PFSK-1 (cell line): ENCODE measurements around the gene SLX9.

Experiments used
- FOXP2 ChIP-seq: optimal IDR thresholded peaks from 2 replicates; pipeline ENCODE3; 2011; ENCODE audit warnings: borderline replicate concordance, control low read depth, inconsistent platforms; ENCODE audit not compliant: insufficient read depth; ENCODE audit errors: extremely low read length, extremely low read depth
- POLR2AphosphoS5 ChIP-seq: IDR thresholded peaks from 2 replicates; pipeline ENCODE4 v1.6.1; 2012; ENCODE audit warnings: low read depth, mild to moderate bottlenecking, control low read depth, low read length, moderate library complexity
- SIN3A ChIP-seq: IDR thresholded peaks from 2 replicates; pipeline ENCODE4 v1.6.1; 2012; ENCODE audit warnings: mild to moderate bottlenecking, low read length, moderate library complexity, borderline replicate concordance; ENCODE audit not compliant: insufficient read depth
- TAF1 ChIP-seq: IDR thresholded peaks from 2 replicates; pipeline ENCODE4 v1.6.1; 2012; ENCODE audit warnings: low read length, control low read depth, borderline replicate concordance; ENCODE audit not compliant: insufficient read depth
- TF ChIP-seq, protein P1 (sequence below), 2 experiments: IDR thresholded peaks; 2 replicates each; pipeline versions ENCODE4 v1.6.1 to v1.8.0; 2011 to 2012; ENCODE audit warnings: low read depth in 2 of 2, low read length in 2 of 2, control low read depth in 1 of 2, inconsistent platforms in 1 of 2, mild to moderate bottlenecking in 1 of 2, moderate library complexity in 1 of 2; ENCODE audit not compliant: insufficient read depth in 1 of 2

The SLX9 gene

DNA sequence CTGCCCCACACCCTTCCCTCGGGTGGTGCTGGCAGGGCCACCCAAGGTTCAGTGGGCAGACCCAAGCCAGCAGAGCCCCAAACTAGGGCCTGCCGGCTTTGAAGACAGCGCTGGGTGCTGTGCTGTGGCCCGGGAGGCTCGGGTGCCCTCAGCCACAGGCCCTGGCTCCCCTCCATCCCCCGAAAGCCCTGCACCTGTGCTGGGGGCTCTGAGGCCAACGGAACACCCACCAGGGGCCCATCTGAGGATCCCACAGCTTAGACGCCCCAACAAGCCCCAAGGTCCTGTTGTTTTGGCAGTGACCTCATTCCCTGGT is 27.7 kb upstream of the SLX9 start:
- no peak for TF ChIP-seq POLR2AphosphoS5
- no peak for TF ChIP-seq TAF1
- TF ChIP-seq, protein P1, sequence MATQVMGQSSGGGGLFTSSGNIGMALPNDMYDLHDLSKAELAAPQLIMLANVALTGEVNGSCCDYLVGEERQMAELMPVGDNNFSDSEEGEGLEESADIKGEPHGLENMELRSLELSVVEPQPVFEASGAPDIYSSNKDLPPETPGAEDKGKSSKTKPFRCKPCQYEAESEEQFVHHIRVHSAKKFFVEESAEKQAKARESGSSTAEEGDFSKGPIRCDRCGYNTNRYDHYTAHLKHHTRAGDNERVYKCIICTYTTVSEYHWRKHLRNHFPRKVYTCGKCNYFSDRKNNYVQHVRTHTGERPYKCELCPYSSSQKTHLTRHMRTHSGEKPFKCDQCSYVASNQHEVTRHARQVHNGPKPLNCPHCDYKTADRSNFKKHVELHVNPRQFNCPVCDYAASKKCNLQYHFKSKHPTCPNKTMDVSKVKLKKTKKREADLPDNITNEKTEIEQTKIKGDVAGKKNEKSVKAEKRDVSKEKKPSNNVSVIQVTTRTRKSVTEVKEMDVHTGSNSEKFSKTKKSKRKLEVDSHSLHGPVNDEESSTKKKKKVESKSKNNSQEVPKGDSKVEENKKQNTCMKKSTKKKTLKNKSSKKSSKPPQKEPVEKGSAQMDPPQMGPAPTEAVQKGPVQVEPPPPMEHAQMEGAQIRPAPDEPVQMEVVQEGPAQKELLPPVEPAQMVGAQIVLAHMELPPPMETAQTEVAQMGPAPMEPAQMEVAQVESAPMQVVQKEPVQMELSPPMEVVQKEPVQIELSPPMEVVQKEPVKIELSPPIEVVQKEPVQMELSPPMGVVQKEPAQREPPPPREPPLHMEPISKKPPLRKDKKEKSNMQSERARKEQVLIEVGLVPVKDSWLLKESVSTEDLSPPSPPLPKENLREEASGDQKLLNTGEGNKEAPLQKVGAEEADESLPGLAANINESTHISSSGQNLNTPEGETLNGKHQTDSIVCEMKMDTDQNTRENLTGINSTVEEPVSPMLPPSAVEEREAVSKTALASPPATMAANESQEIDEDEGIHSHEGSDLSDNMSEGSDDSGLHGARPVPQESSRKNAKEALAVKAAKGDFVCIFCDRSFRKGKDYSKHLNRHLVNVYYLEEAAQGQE (IDR thresholded peaks at IDR 0.05; ENCODE audit: insufficient read depth in 1 of 2, low read depth in 2 of 2, low read length in 2 of 2) = no peak
- TF ChIP-seq SIN3A = no peak
- TF ChIP-seq FOXP2 = no peak

DNA sequence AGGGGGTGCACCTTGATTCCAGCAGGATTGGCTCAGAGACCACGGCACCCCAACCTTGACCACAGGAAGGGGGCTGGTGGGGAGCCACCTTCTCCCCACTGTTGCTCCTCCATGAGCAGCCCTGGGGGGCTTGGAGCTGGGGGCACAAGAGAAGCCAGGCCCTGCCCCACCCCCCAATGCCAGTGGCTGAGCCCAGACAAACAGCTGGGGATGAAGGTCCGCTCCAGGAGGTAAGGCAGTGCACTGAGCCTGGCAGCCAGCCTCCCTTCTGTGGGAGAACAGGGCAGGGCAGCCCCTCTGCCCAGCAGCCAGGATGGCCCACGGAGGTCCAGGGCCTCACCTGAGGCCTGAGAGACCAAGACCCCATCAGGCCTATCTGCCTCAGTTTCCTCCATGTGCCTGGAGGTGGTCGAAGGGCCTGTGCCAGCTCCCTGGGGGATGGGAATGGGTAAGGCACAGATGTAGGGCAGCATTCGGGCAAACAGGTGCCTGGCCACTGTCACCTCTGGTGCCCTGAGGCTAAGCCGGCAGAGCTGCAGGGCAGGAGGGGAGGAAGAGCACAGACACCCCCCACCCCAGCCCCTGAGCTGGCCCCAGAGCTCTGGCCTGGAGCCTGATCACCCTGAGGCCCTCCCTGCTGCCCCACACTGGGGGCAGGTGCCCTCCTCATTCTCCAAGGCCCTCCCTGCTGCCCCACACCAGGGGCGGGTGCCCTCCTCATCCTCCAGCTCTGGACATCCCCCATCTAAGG is 26.2 kb upstream of the SLX9 start:
- TF ChIP-seq TAF1 (no peak), FOXP2 (no peak), POLR2AphosphoS5 (no peak)
- TF ChIP-seq, protein P1 (IDR thresholded peaks at IDR 0.05; ENCODE audit: insufficient read depth in 1 of 2, low read depth in 2 of 2, low read length in 2 of 2) = no peak

DNA sequence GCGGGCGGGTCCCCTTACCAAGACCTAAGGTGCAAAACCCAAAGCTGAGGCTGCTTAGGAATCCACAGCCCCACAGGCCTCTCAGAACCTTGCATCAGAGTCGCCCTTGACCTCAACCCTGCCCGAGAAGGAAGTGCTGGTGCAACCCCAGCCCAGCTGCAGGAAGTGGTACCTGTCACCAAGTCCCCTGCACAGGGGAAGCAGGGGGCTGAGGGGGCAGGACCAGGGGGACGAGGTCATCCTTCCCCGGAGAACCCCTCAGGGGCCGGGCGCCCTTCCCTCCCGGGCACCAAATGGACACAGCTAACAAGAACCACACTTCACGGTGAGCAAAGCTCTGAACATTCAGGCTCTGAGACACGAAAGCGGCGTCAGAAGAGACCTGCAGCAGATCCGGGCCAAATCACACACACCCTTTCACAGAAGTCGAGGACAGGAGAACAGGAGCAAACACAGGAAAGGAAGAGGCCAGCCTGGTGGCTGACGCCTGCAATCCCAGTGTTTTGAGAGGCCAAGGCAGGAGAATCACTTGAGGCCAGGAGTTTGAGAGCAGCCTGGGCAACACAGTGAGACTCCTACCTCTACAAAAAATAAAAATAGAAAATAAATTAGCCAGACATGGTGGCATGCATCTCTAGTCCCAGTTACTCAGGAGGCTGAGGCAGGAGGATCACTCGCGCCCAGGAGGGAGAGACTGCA is 25.5 kb upstream of the SLX9 start:
- TF ChIP-seq, protein P1 (IDR thresholded peaks at IDR 0.05; ENCODE audit: insufficient read depth in 1 of 2, low read depth in 2 of 2, low read length in 2 of 2) = no peak
- no peak for TF ChIP-seq POLR2AphosphoS5
- no peak for TF ChIP-seq FOXP2
- TF ChIP-seq TAF1 = no peak
- TF ChIP-seq SIN3A = no peak

DNA sequence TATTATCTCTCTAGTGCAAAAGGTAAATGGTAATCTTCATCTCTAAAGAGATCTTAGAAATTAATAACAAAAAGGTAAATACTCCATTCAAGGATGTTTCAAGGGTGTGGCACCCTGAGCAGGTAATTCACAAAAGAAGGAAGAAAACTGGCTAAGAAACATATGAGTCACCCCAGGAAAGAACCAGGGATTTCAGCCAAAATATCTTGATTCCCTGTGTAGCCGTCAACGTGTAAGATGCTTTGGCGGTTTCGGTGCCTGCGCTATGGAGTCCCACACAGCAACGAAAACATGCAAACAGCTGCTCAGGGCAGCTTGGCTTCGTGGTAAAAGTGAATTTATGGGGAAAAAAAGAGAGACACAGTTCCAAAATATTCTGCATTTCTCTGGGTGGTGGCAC is 22.9 kb upstream of the SLX9 start:
- TF ChIP-seq, protein P1 (IDR thresholded peaks at IDR 0.05; ENCODE audit: insufficient read depth in 1 of 2, low read depth in 2 of 2, low read length in 2 of 2) = no peak
- no peak for TF ChIP-seq TAF1
- no peak for TF ChIP-seq SIN3A
- no peak for TF ChIP-seq POLR2AphosphoS5
- no peak for TF ChIP-seq FOXP2
